ENCODE measurements around the gene PARD6A.
"Not testable (repeated sequence)": the region's sequence is repeated elsewhere in the genome, so short reads cannot be mapped to it uniquely, and the experiment has no call there.

PARD6A gene

DNA sequence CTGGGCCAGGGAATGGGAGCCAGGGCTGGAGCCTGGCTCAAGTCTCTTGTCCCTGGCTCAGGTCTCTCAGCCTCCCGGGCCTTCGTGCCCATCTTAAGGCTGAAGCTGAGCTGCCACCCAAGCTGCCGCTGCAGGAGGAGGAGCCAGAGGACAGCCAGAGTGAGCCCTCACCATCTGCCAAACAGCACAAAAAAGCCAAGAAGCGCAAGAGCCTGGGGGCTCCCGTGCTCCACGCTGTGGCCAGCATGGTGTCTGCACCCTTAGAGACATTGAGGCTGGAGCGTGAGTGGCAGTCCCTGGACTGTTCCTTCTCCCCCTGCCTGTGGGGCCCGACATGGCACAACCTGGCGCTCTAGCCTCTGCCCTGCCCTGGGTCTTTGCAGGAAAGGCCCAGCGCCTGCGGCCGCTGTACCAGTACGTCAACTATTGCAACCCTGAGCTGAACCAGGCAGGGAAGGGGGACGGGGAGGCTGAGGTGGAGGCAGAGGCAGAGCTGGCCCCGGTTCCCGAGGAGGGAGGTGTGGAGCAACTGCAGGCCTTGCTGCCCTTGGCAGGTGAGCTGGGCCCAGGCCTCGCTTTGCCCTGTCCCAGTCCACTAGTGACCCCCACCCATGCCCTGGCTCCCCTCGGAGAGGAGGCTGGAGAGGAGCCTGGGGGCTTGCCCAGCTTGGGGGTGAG lies 7.2 kb downstream of the PARD6A start:
- DNase-seq: peak; percentile 84

DNA sequence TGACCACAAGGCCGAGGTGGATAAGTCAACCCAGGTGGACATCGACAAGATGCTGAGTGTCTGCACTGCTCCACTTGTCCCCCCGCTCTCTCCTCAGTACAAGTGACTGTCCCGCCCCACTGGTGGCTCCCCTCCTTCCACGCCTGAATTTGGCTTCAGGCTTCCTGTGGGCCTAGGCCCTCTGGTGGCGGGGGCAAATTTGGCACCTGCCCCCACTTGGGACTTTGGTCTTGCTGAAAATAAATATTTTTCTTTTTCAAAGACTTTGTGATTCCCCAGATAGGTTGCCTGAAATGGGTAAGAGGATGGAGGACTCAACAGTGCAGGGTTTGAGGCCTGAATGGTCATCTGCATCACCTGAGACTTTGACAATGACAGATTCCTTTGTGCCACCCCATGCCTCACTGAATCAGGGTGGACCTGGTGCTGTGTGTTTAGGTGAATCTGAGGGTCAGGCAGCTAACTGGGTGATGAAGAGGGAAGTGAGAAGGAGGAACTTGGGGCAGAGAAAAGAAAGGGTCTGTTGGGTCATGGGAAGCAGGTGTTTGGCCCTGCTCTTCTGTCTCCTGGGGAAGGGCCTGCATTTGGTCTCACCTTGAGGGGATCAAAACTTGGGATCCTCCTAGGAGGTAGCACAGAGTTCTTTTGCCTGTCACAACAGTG lies 7.9 kb downstream of the PARD6A start:
- DNase-seq: peak; percentile 35

- DNase-seq: no peak
Measured at GRCh38 chr16:67669499-67670101, 8.8 kb downstream of the PARD6A start.

GRCh38 chr16:67672306-67672705 lies 11.5 kb downstream of the PARD6A start:
- no peak for DNase-seq

GRCh38 chr16:67672739-67673662 lies 12.2 kb downstream of the PARD6A start:
- DNase-seq: peak; percentile 50

DNA sequence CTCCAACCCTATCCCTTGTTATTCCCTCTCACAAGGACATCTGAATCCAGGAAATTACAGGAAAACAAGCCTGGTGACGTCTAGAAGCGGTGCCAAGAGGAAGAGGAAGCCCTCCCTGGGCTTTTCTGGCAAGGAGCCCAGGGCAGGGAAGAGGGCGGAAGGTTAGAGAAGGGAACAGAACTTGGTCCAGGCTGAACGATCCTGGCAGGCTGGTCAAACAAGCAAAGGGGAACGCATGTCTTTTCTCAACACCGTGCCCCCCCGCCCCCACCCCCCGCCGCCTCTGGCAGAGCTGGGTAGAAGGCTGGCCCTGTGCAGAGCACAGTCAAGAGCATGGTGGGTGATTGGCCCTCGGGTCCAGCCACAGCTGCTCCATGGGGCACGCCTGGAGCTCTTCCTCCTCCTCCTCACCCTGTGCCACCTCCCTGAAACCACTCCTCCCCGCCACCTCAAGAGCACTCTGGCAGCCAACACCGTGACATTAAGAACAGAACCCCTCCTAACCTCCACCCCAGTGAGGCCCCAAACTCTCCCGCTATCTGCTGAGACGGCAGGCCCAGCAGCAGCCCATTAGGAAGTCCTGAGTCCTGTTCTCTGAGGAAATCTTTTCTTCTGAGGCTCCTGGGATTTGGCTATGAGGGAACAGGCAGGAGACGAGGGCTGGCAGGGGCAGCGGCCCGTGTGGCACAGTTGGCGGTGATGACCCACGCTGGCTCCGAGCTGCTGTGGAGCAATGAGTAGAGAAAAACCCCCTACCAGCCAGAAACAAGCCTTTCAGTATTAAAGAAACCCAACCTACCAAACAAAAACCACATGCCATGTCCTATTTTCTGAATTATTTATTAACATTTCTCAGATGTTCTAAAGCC lies 13.2 kb downstream of the PARD6A start:
- DNase-seq: no peak

DNA sequence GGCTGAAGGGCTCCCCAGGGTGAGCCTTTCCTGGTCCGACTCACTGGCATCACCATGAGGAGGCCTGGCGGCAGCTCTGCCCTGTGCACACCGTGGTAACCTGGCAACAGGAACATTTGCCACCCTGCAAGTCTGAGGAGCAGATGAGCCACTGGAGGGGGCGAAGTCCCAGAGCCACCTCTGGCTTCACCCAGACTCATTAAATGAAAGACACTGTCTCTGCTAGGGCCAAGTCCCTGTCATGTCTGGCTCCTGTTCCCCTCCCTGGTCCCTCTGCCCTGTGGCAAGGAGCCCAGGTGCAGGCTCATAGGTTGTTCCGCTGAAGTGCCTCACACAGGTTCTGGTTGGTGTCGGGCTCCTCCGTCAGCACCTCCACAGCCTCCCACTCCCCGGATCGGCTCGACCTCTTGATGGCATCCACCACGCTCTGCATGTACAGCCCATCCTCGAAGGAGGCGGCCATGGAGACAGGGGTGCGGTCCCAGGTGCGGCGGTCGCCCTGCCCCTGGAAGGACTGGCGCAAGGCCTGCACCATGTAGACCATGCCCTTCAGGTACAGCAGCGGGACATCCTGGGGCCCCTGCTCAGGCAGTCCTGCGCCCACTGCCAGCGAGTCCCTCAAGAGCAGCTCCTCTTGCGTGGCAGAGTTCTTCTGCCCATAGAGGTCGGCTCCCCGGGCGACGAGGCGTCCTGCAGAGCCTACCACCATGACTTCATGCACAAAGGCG lies 14.3 kb downstream of the PARD6A start:
- no peak for DNase-seq

- no peak for DNase-seq
Measured at GRCh38 chr16:67675579-67675935, 14.8 kb downstream of the PARD6A start.

DNA sequence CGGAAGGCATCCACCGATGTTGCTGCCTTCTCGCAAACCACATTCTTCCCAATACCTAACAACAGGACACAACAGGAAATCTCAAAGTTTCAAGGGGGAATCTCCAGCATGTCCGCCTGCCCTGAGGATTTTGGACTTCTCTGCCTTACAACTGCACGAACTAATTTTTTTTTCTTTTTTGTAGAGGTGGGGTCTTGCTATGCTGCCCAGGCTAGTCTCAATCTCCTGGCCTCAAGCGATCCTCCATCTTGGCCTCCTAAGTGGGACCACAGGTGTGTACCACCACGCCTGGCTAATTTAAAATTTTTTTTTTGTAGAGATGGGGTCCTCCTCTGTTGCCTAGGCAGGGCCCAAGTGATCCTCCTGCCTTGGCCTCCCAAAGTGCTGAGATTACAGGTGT lies 15.2 kb downstream of the PARD6A start:
- DNase-seq: no peak

DNA sequence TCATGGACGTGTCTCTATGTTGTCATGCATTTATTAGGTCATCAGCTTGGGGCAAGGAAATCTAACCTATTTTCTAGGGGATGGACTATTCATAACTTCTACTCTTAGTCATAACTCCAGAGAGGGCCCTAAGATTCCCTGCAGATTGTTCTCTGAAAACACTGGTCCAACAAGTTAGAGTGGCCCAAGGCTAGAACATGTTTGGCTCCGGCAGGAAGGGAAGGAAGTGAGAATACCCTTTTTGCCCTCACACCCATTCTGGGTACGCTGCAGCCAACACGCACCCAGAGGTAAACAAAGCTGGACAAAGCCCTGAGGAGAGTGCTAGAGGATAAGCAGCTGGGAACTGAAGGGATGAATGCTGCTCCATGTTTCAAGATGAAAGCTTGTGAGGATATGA lies 15.8 kb downstream of the PARD6A start:
- no peak for DNase-seq

DNA sequence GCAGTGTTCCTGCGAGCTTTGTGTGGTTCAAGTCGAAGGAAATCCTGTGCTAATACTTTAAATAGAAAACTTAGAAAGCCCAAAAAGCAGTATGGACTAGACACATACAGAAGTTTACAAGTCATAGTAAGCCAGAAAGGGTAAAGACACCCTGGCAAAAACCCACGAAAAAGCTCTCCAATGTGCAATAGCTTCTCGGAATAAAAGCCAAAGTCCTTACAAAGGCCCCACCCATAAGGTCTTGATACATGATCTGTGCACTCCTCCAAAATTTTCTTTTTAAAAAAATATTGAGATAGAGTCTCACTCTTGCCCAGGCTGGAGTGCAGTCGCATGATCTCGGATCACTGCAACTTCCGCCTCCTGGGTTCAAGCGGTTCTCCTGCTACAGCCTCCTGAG lies 16.2 kb downstream of the PARD6A start:
- DNase-seq: no peak

DNA sequence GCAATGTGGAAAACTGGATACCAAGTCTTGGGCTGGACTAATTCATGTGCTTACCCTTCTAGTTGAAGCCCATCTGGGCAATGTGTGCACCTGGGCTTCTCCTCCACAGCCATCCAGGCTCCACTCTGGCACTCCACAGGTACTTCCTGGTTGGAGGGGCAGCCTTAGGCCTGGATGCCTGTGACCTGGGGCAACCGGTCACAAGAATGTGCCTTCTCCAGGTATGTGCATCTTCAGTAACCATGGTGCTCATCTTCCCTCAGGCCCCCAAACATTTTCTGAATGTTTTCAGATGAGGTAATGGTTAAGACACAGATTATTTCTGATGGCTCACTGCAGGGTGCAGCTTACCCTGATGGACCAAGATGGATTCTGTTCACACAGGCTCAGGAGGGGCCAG lies 17.0 kb downstream of the PARD6A start:
- DNase-seq: no peak

GRCh38 chr16:67678354-67679023 lies 17.7 kb downstream of the PARD6A start:
- no peak for DNase-seq

DNA sequence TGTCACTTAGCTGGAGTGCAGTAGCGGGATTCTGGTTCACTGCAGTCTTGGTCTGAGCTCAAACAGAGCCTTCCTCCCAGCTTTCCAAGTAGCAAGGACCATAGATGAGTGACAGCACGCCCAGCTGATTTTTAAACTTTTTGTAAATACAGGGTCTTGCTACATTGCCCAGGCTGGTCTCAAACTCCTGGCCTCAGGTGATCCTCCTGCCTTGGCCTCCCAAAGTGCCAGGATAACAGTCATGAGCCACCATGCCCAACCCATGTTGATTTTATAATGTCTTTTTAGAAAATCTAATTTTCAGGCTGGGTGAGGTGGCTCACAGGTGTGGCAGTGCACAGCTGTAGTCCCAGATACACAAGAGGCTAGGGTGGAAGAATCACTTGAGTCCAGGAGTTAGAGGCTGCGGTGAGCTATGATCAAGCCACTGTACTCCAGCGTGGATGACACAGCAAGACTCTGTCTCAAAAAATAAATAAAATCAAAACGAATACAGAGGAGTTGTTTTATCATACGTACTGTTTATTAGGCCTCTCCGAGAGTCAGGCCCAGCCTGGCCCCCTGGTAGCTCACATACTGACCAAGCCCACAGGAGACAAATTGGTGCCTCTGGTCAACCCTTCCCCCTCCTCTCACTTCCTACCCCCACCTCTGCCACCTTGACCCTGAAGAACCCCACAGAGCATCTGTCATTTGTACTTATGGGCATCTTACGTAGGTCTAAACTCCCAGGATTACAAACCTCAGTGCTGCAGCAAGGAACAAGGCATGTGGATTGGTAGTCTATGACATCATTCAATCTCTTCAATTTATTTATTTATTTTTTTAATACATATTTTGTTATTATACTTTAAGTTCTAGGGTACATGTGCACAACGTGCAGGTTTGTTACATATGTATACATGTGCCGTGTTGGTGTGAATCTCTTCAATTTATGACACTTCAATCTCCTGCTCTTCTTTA lies 19.5 kb downstream of the PARD6A start:
- DNase-seq: no peak

GRCh38 chr16:67683767-67684166 lies 23.0 kb downstream of the PARD6A start:
- no peak for DNase-seq

- DNase-seq: no peak
Measured at GRCh38 chr16:67685388-67686112, 24.8 kb downstream of the PARD6A start.

DNA sequence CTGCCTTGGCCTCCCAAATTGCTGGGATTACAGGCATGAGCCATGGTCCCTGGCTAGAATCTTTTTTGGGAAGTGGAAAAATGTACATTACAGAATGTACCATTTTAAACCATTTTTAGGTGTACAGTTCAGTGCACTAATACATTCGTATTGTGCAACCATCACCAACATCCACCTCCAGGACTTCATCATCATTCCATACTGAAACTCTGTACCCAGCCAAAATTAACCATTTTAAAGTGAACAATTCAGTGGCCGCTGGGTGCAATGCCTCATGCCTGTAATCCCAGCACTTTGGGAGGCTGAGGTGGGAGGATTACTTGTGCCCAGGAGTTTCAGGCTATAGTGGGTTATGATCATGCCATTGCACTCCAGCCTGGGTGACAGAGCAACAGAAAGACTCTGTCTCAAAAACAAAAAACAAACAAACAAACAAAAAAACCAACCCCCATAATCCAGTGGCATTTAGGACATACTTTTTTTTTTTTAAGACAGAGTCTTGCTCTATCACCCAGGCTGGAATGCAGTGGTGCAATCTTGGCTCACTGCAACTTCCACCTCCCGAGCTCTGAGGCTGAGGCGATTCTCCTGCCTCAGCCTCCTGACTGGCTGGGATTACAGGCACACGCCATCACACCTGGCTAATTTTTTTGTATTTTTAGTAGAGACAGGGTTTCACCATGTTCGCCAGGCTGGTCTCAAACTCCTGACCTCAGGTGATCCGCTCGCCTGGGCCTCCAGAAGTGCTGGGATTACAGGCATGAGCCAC lies 32.9 kb downstream of the PARD6A start:
- not testable (repeated sequence) for DNase-seq

GRCh38 chr16:67694611-67695010 lies 33.9 kb downstream of the PARD6A start:
- DNase-seq: no peak

Data from activated naive CD4-positive, alpha-beta T cell treated with Interleukin-2 at 50 U/mL for 16 hours (primary cell).